SK-N-SH (cell line): ENCODE measurements around the gene MAPK6.

Experiments
- RFX5 ChIP-seq: IDR thresholded peaks from 2 replicates; pipeline ENCODE4 v1.6.1; 2012; ENCODE audit warnings: mild to moderate bottlenecking, improper control_type of control experiment, low read length
- SMC3 ChIP-seq: IDR thresholded peaks from 2 replicates; pipeline ENCODE4 v1.6.1; 2012; ENCODE audit warnings: low read depth, low read length, improper control_type of control experiment

- no peak for TF ChIP-seq SMC3
- TF ChIP-seq RFX5 = no peak
Observed at GRCh38 chr15:52112203-52112750, 93.3 kb downstream of the MAPK6 start.
